ENCODE results near the gene TBC1D9B. TPM values are rescaled to one million over a fixed set of nuclear protein-coding genes. Genes with fewer than 3 reads are reported as not detected.
A peak's percentile ranks its signal among the peaks of the same experiment; 100 is the strongest.

TBC1D9B gene
- total and polyA plus RNA-seq, 8 donors = 42.1 to 87.2 (median 54.9) TPM

- peaks cover 36 to 46% (median 39%) of the 10 kb centered on the region in 3 donors for H3K4me1 ChIP-seq
- no peak for TF ChIP-seq CTCF (IDR thresholded peaks at IDR 0.05)
- no peaks in the 10 kb centered on the region for H3K27me3 ChIP-seq
- intact Hi-C loops (cut with DNase I) = no loop called here
- FAIRE-seq (no peak), ATAC-seq (peak; percentile 36 to 57 (median 45)), DNase-seq (peak; percentile 71 to 89 (median 82))
- no peaks in the 10 kb centered on the region for H3K9me3 ChIP-seq
- H3K27ac ChIP-seq = peak overlapping the region; percentile 98 to 100 (median 100)
- H3K4me3 ChIP-seq = peak overlapping the region in 2 of 4 donors; percentile 85 to 100
- peaks cover 0 to 12% (median 10%) of the 10 kb centered on the region in 3 donors for H3K36me3 ChIP-seq
- 25 to 26% methylated on average over 25 of the region's 26 CpGs for WGBS, 2 donors
Observed at GRCh38 chr5:179819296-179820126, 88.2 kb downstream of the TBC1D9B start.

- intact Hi-C loops (cut with DNase I) = no loop called here
- no peak for TF ChIP-seq CTCF (IDR thresholded peaks at IDR 0.05)
- DNase-seq (peak; percentile 95 to 98 (median 98)), FAIRE-seq (no peak), ATAC-seq (peak; percentile 68 to 81 (median 76))
- Histone ChIP-seq H3K9me3 (no peaks in the 10 kb centered on the region), H3K27me3 (no peaks in the 10 kb centered on the region), H3K36me3 (peaks cover 0 to 5% (median 3%) of the 10 kb centered on the region in 3 donors), H3K4me1 (peaks cover 29 to 40% (median 33%) of the 10 kb centered on the region in 3 donors), H3K4me3 (peak overlapping the region in 2 of 4 donors; percentile 85 to 100), H3K27ac (peak overlapping the region; percentile 98 to 100 (median 100))
- 0 to 1% methylated on average over 31 to 35 of the region's 35 CpGs for WGBS, 2 donors
Observed at GRCh38 chr5:179818746-179819295, 88.9 kb downstream of the TBC1D9B start.

GRCh38 chr5:179817890-179818745 lies 89.6 kb downstream of the TBC1D9B start:
- FAIRE-seq (no peak), DNase-seq (peak in 3 of 6 donors; percentile 41 to 74 (median 47)), ATAC-seq (no peak)
- Histone ChIP-seq H3K4me1 (peaks cover 24 to 34% (median 30%) of the 10 kb centered on the region in 3 donors), H3K36me3 (no peaks in the 10 kb centered on the region), H3K9me3 (no peaks in the 10 kb centered on the region), H3K4me3 (peak overlapping the region in 2 of 4 donors; percentile 85 to 100), H3K27me3 (no peaks in the 10 kb centered on the region), H3K27ac (peak overlapping the region; percentile 98 to 100 (median 100))
- intact Hi-C loops (cut with DNase I) = no loop called here
- 63 to 64% methylated on average over 13 to 14 of the region's 14 CpGs for WGBS, 2 donors
- TF ChIP-seq CTCF (IDR thresholded peaks at IDR 0.05) = no peak

- Histone ChIP-seq H3K27me3 (no peaks in the 10 kb centered on the region), H3K36me3 (no peaks in the 10 kb centered on the region), H3K27ac (peak overlapping the region in 3 of 4 donors; percentile 98 to 100 (median 100)), H3K9me3 (no peaks in the 10 kb centered on the region), H3K4me1 (peaks cover 24 to 28% (median 24%) of the 10 kb centered on the region in 3 donors), H3K4me3 (peak overlapping the region in 3 of 4 donors; percentile 21 to 50 (median 47))
- DNase-seq (peak in 2 of 6 donors; percentile 30 to 64), FAIRE-seq (no peak), ATAC-seq (no peak)
- TF ChIP-seq CTCF (IDR thresholded peaks at IDR 0.05) = no peak
- WGBS, 2 donors = 83 to 88% methylated on average over 8 of the region's 8 CpGs
- intact Hi-C loops (cut with DNase I) = no loop called here
Observed at GRCh38 chr5:179817470-179817840, 90.2 kb downstream of the TBC1D9B start.

Measured in pancreas (tissue), 10 donors.